Loucy (cell line): ENCODE measurements around the gene KLHL35.

ENCODE experiments used
- EZH2phosphoT487 ChIP-seq: fragments of 200-600 bp; IDR thresholded peaks from 2 replicates; pipeline ENCODE4 v1.6.1; 2018; ENCODE audit warnings: antibody characterized with exemption, mild to moderate bottlenecking, moderate library complexity, borderline replicate concordance
- TF ChIP-seq, protein P1 (sequence below): fragments of 200-600 bp; sonication (generic); conservative IDR thresholded peaks from 2 replicates; pipeline ENCODE4 v1.5.1; 2014; ENCODE audit warnings: mild to moderate bottlenecking, antibody characterized with exemption, low read length

GRCh38 chr11:75434886-75435570, 2.0 kb upstream of the KLHL35 start:
- TF ChIP-seq, protein P1, sequence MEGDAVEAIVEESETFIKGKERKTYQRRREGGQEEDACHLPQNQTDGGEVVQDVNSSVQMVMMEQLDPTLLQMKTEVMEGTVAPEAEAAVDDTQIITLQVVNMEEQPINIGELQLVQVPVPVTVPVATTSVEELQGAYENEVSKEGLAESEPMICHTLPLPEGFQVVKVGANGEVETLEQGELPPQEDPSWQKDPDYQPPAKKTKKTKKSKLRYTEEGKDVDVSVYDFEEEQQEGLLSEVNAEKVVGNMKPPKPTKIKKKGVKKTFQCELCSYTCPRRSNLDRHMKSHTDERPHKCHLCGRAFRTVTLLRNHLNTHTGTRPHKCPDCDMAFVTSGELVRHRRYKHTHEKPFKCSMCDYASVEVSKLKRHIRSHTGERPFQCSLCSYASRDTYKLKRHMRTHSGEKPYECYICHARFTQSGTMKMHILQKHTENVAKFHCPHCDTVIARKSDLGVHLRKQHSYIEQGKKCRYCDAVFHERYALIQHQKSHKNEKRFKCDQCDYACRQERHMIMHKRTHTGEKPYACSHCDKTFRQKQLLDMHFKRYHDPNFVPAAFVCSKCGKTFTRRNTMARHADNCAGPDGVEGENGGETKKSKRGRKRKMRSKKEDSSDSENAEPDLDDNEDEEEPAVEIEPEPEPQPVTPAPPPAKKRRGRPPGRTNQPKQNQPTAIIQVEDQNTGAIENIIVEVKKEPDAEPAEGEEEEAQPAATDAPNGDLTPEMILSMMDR = no peak
- TF ChIP-seq EZH2phosphoT487 = no peak
